ENCODE data around the gene PPFIA2.

The PPFIA2 gene

DNA sequence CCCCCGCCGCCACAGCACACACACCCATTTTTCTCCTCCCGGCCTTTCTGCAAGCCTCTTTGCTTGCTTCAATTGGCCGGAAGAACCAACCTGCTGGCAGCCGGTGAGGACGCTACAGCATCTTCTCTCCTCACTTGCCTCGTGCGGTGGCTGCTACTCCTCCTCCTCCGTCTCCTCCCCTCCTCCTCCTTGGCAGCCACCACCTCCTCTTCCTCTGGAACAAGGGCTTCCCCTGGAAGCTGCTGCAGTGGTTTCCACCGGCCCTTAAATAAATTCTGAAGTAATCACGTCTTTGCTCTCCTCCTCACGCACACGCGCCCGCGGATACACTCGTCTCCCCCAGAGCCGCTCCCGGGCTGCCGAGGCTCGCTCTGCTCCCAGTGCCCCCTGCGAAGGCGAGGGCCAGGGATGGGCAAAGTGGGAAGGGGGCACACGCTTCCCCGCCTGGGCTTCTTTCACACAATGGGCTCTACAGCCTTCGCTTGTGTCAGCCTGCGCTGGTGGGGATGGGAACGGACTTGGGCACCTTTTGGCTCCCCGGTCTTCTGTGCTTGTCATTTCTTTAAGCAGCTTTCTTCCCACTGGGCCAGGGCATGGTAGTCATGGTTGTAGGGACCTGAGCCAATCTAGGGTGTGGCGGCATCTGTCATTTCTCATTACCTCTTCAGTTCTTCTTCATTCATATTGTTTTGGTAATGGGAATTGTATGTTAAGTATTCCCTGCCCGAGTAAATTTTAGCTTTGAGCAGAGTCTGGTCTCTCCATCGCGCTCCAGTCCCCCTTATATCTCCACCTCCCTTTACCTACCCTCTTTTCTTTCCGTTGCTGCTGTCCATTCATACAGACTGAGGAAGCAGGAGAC is at the start of gene PPFIA2:
TSS of gene PPFIA2 (minus strand) at position 161 of the 862 bp plus-strand sequence.
- no peaks in the 10 kb centered on the region for H3K9me2 ChIP-seq (ENCODE audit: low read depth, low read length)
- no peaks in the 10 kb centered on the region for H3K27me3 ChIP-seq (ENCODE audit: insufficient read depth, low read length)
- no peaks in the 10 kb centered on the region for H3K4me1 ChIP-seq (ENCODE audit: insufficient read depth, low read length, severe bottlenecking)
- TF ChIP-seq EZH2 (IDR thresholded peaks at IDR 0.05; ENCODE audit: borderline replicate concordance, low read length) = no peak
- TF ChIP-seq, protein P1, sequence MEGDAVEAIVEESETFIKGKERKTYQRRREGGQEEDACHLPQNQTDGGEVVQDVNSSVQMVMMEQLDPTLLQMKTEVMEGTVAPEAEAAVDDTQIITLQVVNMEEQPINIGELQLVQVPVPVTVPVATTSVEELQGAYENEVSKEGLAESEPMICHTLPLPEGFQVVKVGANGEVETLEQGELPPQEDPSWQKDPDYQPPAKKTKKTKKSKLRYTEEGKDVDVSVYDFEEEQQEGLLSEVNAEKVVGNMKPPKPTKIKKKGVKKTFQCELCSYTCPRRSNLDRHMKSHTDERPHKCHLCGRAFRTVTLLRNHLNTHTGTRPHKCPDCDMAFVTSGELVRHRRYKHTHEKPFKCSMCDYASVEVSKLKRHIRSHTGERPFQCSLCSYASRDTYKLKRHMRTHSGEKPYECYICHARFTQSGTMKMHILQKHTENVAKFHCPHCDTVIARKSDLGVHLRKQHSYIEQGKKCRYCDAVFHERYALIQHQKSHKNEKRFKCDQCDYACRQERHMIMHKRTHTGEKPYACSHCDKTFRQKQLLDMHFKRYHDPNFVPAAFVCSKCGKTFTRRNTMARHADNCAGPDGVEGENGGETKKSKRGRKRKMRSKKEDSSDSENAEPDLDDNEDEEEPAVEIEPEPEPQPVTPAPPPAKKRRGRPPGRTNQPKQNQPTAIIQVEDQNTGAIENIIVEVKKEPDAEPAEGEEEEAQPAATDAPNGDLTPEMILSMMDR (IDR thresholded peaks at IDR 0.05; ENCODE audit: low read length) = no peak
- no peak within 1 kb of the TSS for H3K4me3 ChIP-seq (ENCODE audit: low read depth, low read length, poor library complexity, severe bottlenecking)
- no peaks in the 10 kb centered on the region for H3F3A ChIP-seq (ENCODE audit: insufficient read depth, low read length)
- H3K79me2 ChIP-seq (ENCODE audit: insufficient read depth, low read length) = no peaks in the 10 kb centered on the region
- H2AFZ ChIP-seq (ENCODE audit: low read length) = no peak within 1 kb of the TSS
- H4K20me1 ChIP-seq (ENCODE audit: insufficient read depth, low read length) = no peaks in the 10 kb centered on the region
- no peaks in the 10 kb centered on the region for H3K9me3 ChIP-seq (ENCODE audit: low read length)
- H3K9ac ChIP-seq (ENCODE audit: low read length) = no peak within 1 kb of the TSS
- no peaks in the 10 kb centered on the region for H3K36me3 ChIP-seq (ENCODE audit: insufficient read depth, low read length)
- no peak within 1 kb of the TSS for H3K4me2 ChIP-seq (ENCODE audit: low read length)
- no peak within 1 kb of the TSS for H3K27ac ChIP-seq (ENCODE audit: low read depth, low read length, poor library complexity, severe bottlenecking)

DNA sequence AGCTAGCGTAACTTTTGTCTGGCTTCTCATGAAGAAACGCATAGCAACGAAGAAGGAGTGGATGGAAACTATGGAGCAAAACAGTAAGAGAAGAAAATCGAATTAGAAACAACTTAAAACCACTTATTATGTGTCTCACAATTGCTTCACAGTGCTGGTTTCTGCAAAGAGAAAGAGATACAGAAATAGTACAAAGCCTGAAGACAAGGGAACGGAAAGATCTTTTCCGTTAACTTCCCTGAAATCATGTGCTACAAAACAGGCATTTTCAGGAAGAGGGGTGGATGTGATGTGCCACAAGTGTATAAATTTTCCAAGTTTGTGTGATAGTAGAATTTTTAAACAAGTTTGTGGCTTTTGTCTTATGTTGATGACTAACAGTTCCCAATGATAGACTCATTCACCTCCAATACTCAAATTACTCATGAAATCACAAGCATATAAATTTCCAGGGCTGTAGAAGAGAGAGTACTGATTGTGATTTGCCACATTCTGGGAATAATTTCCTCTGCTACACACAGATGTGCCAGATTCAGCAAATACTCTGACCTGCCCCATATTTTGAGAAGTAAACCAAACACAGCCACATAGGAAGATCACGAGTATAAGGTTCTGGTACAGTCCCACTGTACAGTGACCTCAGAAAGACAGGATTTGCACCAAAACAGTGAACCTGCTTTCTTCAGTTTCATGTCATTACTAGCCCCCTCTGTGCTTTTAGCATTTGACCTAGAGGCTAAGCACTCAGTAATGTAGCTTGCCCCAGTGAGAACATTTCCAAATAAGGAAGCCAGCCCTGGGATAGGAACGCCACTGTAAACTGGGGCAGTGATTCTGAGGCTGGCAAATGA is 41.4 kb upstream of the PPFIA2 start:
- Histone ChIP-seq H3K27ac (ENCODE audit: low read depth, low read length, poor library complexity, severe bottlenecking) (no peak overlapping the region), H3K4me3 (ENCODE audit: low read depth, low read length, poor library complexity, severe bottlenecking) (no peak overlapping the region), H2AFZ (ENCODE audit: low read length) (no peak overlapping the region), H3K4me2 (ENCODE audit: low read length) (no peak overlapping the region), H3K79me2 (ENCODE audit: insufficient read depth, low read length) (no peaks in the 10 kb centered on the region), H3K27me3 (ENCODE audit: insufficient read depth, low read length) (no peaks in the 10 kb centered on the region), H3K9me2 (ENCODE audit: low read depth, low read length) (no peaks in the 10 kb centered on the region), H4K20me1 (ENCODE audit: insufficient read depth, low read length) (no peaks in the 10 kb centered on the region), H3K9me3 (ENCODE audit: low read length) (no peaks in the 10 kb centered on the region), H3K4me1 (ENCODE audit: insufficient read depth, low read length, severe bottlenecking) (no peaks in the 10 kb centered on the region), H3F3A (ENCODE audit: insufficient read depth, low read length) (no peaks in the 10 kb centered on the region), H3K36me3 (ENCODE audit: insufficient read depth, low read length) (no peaks in the 10 kb centered on the region), H3K9ac (ENCODE audit: low read length) (no peak overlapping the region)
- TF ChIP-seq, protein P1 (IDR thresholded peaks at IDR 0.05; ENCODE audit: low read length) = no peak
- TF ChIP-seq EZH2 (IDR thresholded peaks at IDR 0.05; ENCODE audit: borderline replicate concordance, low read length) = no peak

- Histone ChIP-seq H3K9ac (ENCODE audit: low read length) (no peak overlapping the region), H3K4me2 (ENCODE audit: low read length) (no peak overlapping the region), H3K27me3 (ENCODE audit: insufficient read depth, low read length) (no peaks in the 10 kb centered on the region)
These were observed 39.1 kb upstream of the PPFIA2 start for GRCh38 chr12:81798294-81798693.

More at GRCh38 chr12:81798294-81798693, 39.1 kb upstream of the PPFIA2 start:
- Histone ChIP-seq H3K4me1 (ENCODE audit: insufficient read depth, low read length, severe bottlenecking) (no peaks in the 10 kb centered on the region), H3K4me3 (ENCODE audit: low read depth, low read length, poor library complexity, severe bottlenecking) (no peak overlapping the region), H4K20me1 (ENCODE audit: insufficient read depth, low read length) (no peaks in the 10 kb centered on the region), H3K27ac (ENCODE audit: low read depth, low read length, poor library complexity, severe bottlenecking) (no peak overlapping the region), H3K9me3 (ENCODE audit: low read length) (no peaks in the 10 kb centered on the region), H2AFZ (ENCODE audit: low read length) (no peak overlapping the region), H3F3A (ENCODE audit: insufficient read depth, low read length) (no peaks in the 10 kb centered on the region), H3K79me2 (ENCODE audit: insufficient read depth, low read length) (no peaks in the 10 kb centered on the region), H3K36me3 (ENCODE audit: insufficient read depth, low read length) (no peaks in the 10 kb centered on the region), H3K9me2 (ENCODE audit: low read depth, low read length) (no peaks in the 10 kb centered on the region)
- no peak for TF ChIP-seq EZH2 (IDR thresholded peaks at IDR 0.05; ENCODE audit: borderline replicate concordance, low read length)
- TF ChIP-seq, protein P1 (IDR thresholded peaks at IDR 0.05; ENCODE audit: low read length) = no peak
